HL-60 (cell line): ENCODE measurements around the gene RECQL5.
A peak's percentile ranks its signal among the peaks of the same experiment; 100 is the strongest.

Experiments used
- DNase-seq, 2 experiments: peaks; one replicate each; pipeline ENCODE4 v3.0.0-alpha.2; 2010 to 2020; ENCODE audit warnings: low read depth in 1 of 2, low spot score in 1 of 2
- H3K27ac ChIP-seq: fragments of 250-450 bp; sonication (Bioruptor Pico); replicated peaks from 2 replicates; pipeline ENCODE4 v1.5.1; 2020; ENCODE audit warnings: mild to moderate bottlenecking, moderate library complexity
- H3K27me3 ChIP-seq: fragments of 250-450 bp; sonication (Bioruptor Pico); 2 replicates; pipeline ENCODE4 v1.5.1; 2021; ENCODE audit warnings: mild to moderate bottlenecking, moderate library complexity; ENCODE audit not compliant: insufficient read depth, poor library complexity, severe bottlenecking
- H3K4me3 ChIP-seq: replicated peaks from 2 replicates; pipeline ENCODE4 v1.5.1; 2011; ENCODE audit warnings: mild to moderate bottlenecking, control low read depth, low read length; ENCODE audit not compliant: insufficient read depth
- GABPA ChIP-seq: IDR thresholded peaks from 2 replicates; pipeline ENCODE4 v1.6.1; 2012; ENCODE audit warnings: low read depth
- POLR2AphosphoS5 ChIP-seq: IDR thresholded peaks from 2 replicates; pipeline ENCODE4 v1.6.1; 2012; ENCODE audit warnings: low read depth
- SPI1 ChIP-seq: IDR thresholded peaks from 2 replicates; pipeline ENCODE4 v1.6.1; 2012; ENCODE audit warnings: low read depth, mild to moderate bottlenecking, borderline replicate concordance
- TF ChIP-seq, protein P1 (sequence below): IDR thresholded peaks from one replicate; pipeline ENCODE4 v1.5.1; 2011; ENCODE audit warnings: low read length, control low read depth, inconsistent platforms; ENCODE audit not compliant: insufficient read depth
- TF ChIP-seq, protein P2 (sequence below): IDR thresholded peaks from 2 replicates; pipeline ENCODE4 v1.6.1; 2012; ENCODE audit warnings: low read depth; ENCODE audit not compliant: insufficient replicate concordance

The RECQL5 gene

DNA sequence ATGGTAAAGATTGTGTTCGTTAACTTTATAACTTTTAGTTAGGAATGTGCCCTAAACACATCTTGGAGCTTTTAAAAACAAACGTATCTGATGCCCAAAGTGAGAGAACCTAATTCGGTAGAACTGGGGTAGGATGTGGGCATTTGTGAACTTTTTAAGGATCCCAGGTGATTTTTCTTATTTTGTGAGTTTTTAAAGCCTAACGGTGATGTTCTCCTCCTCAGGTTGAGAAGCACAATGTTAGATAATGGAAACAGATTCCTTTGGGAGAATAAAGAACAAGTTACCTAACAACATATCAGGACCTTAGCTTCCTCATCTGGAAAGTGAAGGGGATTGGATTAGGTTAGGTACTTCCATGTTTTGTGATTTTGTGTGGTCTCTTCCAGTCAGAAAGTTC lies 871 bp upstream of the RECQL5 start:
- Histone ChIP-seq H3K27me3 (no peaks in the 10 kb centered on the region), H3K4me3 (peak overlapping the region; percentile 98), H3K27ac (peak overlapping the region; percentile 67)
- TF ChIP-seq GABPA = no peak
- TF ChIP-seq, protein P1, sequence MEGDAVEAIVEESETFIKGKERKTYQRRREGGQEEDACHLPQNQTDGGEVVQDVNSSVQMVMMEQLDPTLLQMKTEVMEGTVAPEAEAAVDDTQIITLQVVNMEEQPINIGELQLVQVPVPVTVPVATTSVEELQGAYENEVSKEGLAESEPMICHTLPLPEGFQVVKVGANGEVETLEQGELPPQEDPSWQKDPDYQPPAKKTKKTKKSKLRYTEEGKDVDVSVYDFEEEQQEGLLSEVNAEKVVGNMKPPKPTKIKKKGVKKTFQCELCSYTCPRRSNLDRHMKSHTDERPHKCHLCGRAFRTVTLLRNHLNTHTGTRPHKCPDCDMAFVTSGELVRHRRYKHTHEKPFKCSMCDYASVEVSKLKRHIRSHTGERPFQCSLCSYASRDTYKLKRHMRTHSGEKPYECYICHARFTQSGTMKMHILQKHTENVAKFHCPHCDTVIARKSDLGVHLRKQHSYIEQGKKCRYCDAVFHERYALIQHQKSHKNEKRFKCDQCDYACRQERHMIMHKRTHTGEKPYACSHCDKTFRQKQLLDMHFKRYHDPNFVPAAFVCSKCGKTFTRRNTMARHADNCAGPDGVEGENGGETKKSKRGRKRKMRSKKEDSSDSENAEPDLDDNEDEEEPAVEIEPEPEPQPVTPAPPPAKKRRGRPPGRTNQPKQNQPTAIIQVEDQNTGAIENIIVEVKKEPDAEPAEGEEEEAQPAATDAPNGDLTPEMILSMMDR = no peak
- TF ChIP-seq SPI1 = no peak
- TF ChIP-seq POLR2AphosphoS5 = no peak
- TF ChIP-seq, protein P2, sequence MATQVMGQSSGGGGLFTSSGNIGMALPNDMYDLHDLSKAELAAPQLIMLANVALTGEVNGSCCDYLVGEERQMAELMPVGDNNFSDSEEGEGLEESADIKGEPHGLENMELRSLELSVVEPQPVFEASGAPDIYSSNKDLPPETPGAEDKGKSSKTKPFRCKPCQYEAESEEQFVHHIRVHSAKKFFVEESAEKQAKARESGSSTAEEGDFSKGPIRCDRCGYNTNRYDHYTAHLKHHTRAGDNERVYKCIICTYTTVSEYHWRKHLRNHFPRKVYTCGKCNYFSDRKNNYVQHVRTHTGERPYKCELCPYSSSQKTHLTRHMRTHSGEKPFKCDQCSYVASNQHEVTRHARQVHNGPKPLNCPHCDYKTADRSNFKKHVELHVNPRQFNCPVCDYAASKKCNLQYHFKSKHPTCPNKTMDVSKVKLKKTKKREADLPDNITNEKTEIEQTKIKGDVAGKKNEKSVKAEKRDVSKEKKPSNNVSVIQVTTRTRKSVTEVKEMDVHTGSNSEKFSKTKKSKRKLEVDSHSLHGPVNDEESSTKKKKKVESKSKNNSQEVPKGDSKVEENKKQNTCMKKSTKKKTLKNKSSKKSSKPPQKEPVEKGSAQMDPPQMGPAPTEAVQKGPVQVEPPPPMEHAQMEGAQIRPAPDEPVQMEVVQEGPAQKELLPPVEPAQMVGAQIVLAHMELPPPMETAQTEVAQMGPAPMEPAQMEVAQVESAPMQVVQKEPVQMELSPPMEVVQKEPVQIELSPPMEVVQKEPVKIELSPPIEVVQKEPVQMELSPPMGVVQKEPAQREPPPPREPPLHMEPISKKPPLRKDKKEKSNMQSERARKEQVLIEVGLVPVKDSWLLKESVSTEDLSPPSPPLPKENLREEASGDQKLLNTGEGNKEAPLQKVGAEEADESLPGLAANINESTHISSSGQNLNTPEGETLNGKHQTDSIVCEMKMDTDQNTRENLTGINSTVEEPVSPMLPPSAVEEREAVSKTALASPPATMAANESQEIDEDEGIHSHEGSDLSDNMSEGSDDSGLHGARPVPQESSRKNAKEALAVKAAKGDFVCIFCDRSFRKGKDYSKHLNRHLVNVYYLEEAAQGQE = no peak
- no peak for DNase-seq

DNA sequence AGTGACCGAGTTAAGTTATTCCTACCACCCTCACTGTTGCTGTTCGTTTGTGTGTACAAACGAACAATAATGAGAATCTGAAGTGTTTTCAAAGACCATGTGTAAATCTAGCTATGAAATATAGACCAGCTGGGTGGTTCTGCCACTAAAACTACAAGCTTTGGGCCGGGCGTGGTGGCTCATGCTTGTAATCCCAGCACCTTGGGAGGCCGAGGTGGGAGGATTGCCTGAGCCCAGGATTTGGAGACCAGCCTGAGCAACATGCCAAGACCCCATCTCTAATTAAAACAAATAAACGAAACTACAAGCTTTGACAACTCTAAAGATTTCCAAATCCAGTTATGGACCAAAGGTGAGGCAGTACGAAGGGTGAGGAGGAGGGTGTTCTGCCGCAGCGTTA lies 973 bp downstream of the RECQL5 start:
- no peaks in the 10 kb centered on the region for H3K27me3 ChIP-seq
- DNase-seq = no peak
- no peak for TF ChIP-seq POLR2AphosphoS5
- H3K27ac ChIP-seq = no peak overlapping the region
- H3K4me3 ChIP-seq = peak overlapping the region; percentile 98

DNA sequence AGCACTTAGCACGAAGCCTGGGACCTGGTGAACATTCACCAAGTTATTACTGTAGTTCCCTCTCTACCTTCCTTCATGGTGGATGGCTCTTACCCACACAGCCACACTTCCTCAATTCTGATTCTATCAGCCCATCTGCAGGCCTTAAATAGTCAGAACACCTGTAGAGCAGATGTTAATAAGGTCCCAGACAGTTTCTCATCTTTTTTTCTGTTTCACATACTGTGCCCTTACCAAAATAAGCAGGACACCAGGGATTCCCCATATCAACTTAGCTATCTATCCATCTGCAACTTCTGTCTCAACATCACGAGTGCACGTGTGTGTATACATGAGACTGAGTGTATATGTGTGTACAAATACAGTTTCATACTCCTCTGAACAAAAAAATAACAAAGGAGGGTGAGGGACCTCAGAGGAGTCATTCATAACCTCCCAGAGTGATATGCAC lies 2.8 kb downstream of the RECQL5 start:
- Histone ChIP-seq H3K4me3 (no peak overlapping the region), H3K27ac (no peak overlapping the region), H3K27me3 (no peaks in the 10 kb centered on the region)
- DNase-seq = no peak
- TF ChIP-seq, protein P1 = no peak
- peak; percentile 90 for TF ChIP-seq SPI1
- TF ChIP-seq, protein P2 = no peak

DNA sequence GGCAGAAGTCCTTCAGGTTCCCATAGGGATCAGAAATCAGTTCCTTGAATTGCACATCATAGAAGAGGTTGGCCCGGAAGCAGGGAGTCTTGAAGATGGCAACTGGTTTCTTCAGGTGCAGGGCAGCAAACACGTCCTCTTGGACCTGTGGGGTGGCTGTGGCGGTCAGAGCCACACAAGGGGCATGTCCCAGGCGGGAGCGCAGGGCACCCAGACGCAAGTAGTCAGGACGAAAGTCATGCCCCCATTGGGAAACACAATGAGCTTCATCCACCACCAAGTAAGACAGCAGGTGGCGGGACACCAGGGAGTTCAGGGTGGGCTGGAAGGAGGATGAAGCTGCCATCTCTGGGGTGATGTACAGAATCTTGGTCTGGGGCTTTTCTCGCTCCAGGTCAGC lies 4.4 kb downstream of the RECQL5 start:
- H3K27ac ChIP-seq = no peak overlapping the region
- H3K27me3 ChIP-seq = no peaks in the 10 kb centered on the region
- TF ChIP-seq, protein P1 = no peak
- DNase-seq = no peak
- H3K4me3 ChIP-seq = no peak overlapping the region

DNA sequence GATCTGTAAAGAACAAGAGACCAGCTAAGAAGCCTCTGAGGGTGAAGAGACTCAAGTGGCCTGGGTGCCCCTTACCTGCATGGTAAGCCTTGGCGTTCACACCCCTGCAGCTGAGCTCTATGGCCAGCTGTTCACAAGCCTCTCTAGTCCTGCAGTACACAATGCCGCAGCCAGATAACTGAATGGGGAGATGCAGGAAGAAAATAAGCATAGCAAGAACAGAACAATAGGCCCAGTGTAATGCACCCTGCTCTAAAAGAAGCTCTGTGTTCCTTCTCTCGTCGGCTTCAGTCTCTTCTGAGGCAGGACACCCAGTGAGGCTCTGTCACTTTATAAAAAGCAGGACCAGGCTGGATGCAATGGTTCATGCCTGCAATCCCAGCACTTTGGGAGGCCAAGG lies 5.4 kb downstream of the RECQL5 start:
- TF ChIP-seq SPI1 (no peak), GABPA (no peak), POLR2AphosphoS5 (no peak)
- TF ChIP-seq, protein P1 = no peak
- TF ChIP-seq, protein P2 = no peak
- H3K4me3 ChIP-seq = no peak overlapping the region
- H3K27ac ChIP-seq = no peak overlapping the region
- no peaks in the 10 kb centered on the region for H3K27me3 ChIP-seq
- no peak for DNase-seq
